ENCODE data around the gene NOL6.
A peak's percentile ranks its signal among the peaks of the same experiment; 100 is the strongest.

The NOL6 gene

DNA sequence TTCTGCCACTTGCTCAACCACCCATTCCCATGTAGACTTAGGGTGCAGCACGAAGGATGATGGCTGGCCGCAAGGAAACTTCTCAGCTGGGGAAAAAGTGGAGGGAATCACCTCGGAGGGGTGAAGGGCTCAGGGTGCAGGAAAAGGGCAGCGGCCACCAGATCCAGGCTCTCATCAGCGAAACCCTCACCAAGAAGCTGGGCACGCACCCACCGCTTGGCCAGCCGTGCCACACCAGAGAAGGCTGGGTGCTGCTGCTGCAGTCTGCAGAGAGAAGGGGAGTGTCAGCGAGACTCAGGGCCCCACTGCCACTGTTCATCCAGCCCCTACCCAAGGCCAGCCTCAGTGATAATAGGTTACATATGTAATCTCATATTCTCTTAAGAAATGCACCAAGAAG lies 8.6 kb downstream of the NOL6 start:
- Histone ChIP-seq H3K27ac (ENCODE audit: poor library complexity, severe bottlenecking) (peak overlapping the region; percentile 60), H3K4me1 (ENCODE audit: insufficient read depth, poor library complexity, severe bottlenecking) (peaks cover 18% of the 10 kb centered on the region), H3K36me3 (ENCODE audit: low read depth) (peaks cover 89% of the 10 kb centered on the region), H3K4me3 (ENCODE audit: severe bottlenecking) (no peak overlapping the region), H3K9me3 (ENCODE audit: severe bottlenecking) (no peaks in the 10 kb centered on the region), H3K27me3 (ENCODE audit: insufficient read depth, poor library complexity, severe bottlenecking) (no peaks in the 10 kb centered on the region)
- no peak for ATAC-seq (ENCODE audit: low read depth)
- no peak for DNase-seq (ENCODE audit: low spot score)
- TF ChIP-seq, protein P1, sequence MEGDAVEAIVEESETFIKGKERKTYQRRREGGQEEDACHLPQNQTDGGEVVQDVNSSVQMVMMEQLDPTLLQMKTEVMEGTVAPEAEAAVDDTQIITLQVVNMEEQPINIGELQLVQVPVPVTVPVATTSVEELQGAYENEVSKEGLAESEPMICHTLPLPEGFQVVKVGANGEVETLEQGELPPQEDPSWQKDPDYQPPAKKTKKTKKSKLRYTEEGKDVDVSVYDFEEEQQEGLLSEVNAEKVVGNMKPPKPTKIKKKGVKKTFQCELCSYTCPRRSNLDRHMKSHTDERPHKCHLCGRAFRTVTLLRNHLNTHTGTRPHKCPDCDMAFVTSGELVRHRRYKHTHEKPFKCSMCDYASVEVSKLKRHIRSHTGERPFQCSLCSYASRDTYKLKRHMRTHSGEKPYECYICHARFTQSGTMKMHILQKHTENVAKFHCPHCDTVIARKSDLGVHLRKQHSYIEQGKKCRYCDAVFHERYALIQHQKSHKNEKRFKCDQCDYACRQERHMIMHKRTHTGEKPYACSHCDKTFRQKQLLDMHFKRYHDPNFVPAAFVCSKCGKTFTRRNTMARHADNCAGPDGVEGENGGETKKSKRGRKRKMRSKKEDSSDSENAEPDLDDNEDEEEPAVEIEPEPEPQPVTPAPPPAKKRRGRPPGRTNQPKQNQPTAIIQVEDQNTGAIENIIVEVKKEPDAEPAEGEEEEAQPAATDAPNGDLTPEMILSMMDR (IDR thresholded peaks at IDR 0.05; ENCODE audit: poor library complexity, severe bottlenecking): no peak

DNA sequence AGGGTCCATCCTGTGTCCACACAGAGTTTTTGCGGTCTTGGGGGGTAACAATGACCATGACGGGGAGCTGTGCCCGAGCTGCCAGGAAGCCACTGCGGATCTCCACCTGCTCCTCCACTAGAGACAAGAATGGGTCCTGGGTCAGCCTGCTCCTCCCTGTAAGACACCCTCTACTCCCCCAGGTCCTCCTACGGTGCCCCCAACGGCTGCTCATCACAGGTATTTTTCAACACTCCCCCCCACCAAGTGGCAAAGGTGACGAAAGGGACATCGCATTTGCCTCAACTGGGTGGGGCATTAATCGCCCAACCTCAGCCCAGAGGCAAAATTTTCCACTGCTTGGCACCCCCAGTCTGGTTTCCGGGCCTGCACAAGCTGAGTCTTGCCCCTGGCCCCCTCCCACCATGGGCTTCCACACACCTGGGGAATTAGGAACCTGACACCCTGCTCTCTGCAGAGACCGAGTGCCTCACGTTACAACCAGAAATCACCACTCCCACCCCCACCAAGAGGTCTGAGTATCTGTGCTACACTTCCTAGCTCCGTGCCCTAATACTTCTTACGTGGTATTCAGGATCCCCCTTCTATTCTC lies 9.6 kb downstream of the NOL6 start:
- no peak for DNase-seq (ENCODE audit: low spot score)
- no peak overlapping the region for H3K4me3 ChIP-seq (ENCODE audit: severe bottlenecking)
- peaks cover 18% of the 10 kb centered on the region for H3K4me1 ChIP-seq (ENCODE audit: insufficient read depth, poor library complexity, severe bottlenecking)
- TF ChIP-seq, protein P1 (IDR thresholded peaks at IDR 0.05; ENCODE audit: poor library complexity, severe bottlenecking): no peak
- no peaks in the 10 kb centered on the region for H3K9me3 ChIP-seq (ENCODE audit: severe bottlenecking)
- peak overlapping the region; percentile 60 for H3K27ac ChIP-seq (ENCODE audit: poor library complexity, severe bottlenecking)
- peaks cover 79% of the 10 kb centered on the region for H3K36me3 ChIP-seq (ENCODE audit: low read depth)
- no peaks in the 10 kb centered on the region for H3K27me3 ChIP-seq (ENCODE audit: insufficient read depth, poor library complexity, severe bottlenecking)
- ATAC-seq (ENCODE audit: low read depth): peak; percentile 69

DNA sequence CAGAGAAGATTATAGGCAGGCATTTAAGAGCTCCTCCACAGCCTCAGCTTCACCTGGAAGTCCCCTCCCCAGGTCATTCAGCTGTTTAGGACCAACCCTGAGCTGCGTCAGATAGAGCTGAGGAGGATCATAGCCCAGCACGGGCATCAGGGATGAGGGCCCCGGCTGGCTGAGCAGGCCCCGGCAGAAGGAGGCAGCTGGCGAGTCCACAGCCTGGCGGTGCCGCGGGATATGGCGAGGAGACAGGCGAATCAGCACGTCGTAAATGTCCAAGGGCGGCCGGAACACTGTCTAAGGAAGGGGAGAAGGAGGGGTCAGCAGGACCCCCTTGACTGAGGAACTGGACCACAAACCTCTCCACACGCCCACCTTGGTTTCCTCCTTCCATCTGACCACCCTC lies 10.6 kb downstream of the NOL6 start:
- Histone ChIP-seq H3K9me3 (ENCODE audit: severe bottlenecking) (no peaks in the 10 kb centered on the region), H3K36me3 (ENCODE audit: low read depth) (peaks cover 70% of the 10 kb centered on the region), H3K4me1 (ENCODE audit: insufficient read depth, poor library complexity, severe bottlenecking) (peaks cover 27% of the 10 kb centered on the region), H3K27me3 (ENCODE audit: insufficient read depth, poor library complexity, severe bottlenecking) (no peaks in the 10 kb centered on the region), H3K27ac (ENCODE audit: poor library complexity, severe bottlenecking) (peak overlapping the region; percentile 60), H3K4me3 (ENCODE audit: severe bottlenecking) (no peak overlapping the region)
- no peak for ATAC-seq (ENCODE audit: low read depth)
- DNase-seq (ENCODE audit: low spot score): no peak
- TF ChIP-seq, protein P1 (IDR thresholded peaks at IDR 0.05; ENCODE audit: poor library complexity, severe bottlenecking): no peak

DNA sequence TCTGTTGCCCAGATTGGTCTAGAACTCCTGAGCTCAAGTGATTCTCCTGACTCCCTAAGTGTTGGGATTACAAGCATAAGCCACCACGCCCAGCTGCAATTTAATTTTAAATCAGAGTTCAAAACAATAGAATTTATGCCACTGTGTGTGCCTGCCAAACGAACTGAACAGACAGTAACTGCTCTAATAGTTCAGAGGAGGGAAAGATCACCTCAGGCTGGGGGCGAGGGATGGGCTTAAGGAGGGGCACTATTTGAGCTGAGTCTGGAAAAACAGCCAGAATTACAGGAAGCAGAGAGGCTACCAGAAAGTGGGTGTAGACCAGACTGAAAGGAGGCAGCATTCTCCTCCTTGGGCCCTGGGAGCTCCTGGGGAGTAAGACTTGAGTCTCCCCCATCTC lies 12.2 kb downstream of the NOL6 start:
- ATAC-seq (ENCODE audit: low read depth) (no peak), DNase-seq (ENCODE audit: low spot score) (no peak)
- H3K9me3 ChIP-seq (ENCODE audit: severe bottlenecking): no peaks in the 10 kb centered on the region
- peaks cover 36% of the 10 kb centered on the region for H3K4me1 ChIP-seq (ENCODE audit: insufficient read depth, poor library complexity, severe bottlenecking)
- TF ChIP-seq, protein P1 (IDR thresholded peaks at IDR 0.05; ENCODE audit: poor library complexity, severe bottlenecking): no peak
- peaks cover 53% of the 10 kb centered on the region for H3K36me3 ChIP-seq (ENCODE audit: low read depth)
- no peak overlapping the region for H3K4me3 ChIP-seq (ENCODE audit: severe bottlenecking)
- H3K27me3 ChIP-seq (ENCODE audit: insufficient read depth, poor library complexity, severe bottlenecking): no peaks in the 10 kb centered on the region
- H3K27ac ChIP-seq (ENCODE audit: poor library complexity, severe bottlenecking): peak overlapping the region; percentile 79

DNA sequence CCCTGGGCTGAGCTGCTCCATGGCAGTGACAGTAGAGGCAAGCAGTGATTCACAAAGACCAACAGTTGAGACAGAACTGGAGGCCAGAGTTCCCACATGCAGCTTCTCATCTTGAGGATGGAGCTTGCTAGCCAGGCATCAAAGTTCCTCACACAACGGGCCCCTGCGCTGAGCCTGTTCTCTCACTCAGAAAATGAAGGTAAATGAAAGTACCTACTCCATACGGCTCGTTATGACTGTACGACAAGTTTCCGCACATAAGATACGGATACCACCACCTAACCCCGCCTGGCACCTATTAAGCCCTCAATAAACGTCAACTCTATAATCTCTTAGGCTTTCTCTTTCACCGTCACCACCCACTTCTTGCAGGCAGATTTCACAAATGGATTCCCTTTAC lies 12.9 kb downstream of the NOL6 start:
- DNase-seq (ENCODE audit: low spot score) (no peak), ATAC-seq (ENCODE audit: low read depth) (no peak)
- TF ChIP-seq, protein P1 (IDR thresholded peaks at IDR 0.05; ENCODE audit: poor library complexity, severe bottlenecking): no peak
- peak overlapping the region; percentile 79 for H3K27ac ChIP-seq (ENCODE audit: poor library complexity, severe bottlenecking)
- H3K36me3 ChIP-seq (ENCODE audit: low read depth): peaks cover 47% of the 10 kb centered on the region
- peaks cover 36% of the 10 kb centered on the region for H3K4me1 ChIP-seq (ENCODE audit: insufficient read depth, poor library complexity, severe bottlenecking)
- H3K9me3 ChIP-seq (ENCODE audit: severe bottlenecking): no peaks in the 10 kb centered on the region
- H3K4me3 ChIP-seq (ENCODE audit: severe bottlenecking): no peak overlapping the region
- no peaks in the 10 kb centered on the region for H3K27me3 ChIP-seq (ENCODE audit: insufficient read depth, poor library complexity, severe bottlenecking)
